Fibroblast of peridontal ligament (primary cell): ENCODE results near the gene GHRL.
A peak's percentile ranks its signal among the peaks of the same experiment; 100 is the strongest.
"Not testable (repeated sequence)": the region's sequence is repeated elsewhere in the genome, so short reads cannot be mapped to it uniquely, and the experiment has no call there.

Experiments used
- DNase-seq: peaks from one replicate; pipeline ENCODE4 v3.0.0-alpha.2; 2010; ENCODE audit errors: extremely low read depth

GHRL gene

DNA sequence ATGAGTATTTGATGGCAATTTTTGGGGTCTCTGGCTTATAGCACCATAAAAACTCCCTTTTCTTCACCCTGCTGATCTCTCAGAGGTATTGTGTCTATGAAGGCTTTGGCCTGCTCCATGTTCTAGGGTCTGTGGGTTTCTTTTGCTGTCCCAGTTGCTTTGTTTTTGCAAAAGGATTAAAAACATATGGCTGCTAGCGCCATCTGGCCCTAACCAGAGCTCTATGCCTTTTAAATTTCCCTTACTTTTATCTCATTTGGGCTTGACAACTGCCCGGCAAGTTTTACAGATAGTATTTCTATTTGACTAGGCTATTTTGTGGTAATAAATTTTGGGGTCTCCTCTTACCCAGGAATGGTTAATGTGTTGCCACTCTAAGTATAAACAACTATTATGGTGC lies 6.4 kb upstream of the GHRL start:
- DNase-seq = peak; percentile 65

DNA sequence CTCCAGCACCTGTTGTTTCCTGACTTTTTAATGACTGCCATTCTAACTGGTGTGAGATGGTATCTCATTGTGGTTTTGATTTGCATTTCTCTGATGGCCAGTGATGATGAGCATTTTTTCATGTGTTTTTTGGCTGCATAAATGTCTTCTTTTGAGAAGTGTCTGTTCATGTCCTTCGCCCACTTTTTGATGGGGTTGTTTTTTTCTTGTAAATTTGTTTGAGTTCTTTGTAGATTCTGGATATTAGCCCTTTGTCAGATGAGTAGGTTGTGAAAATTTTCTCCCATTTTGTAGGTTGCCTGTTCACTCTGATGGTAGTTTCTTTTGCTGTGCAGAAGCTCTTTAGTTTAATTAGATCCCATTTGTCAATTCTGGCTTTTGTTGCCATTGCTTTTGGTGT lies 5.3 kb upstream of the GHRL start:
- not testable (repeated sequence) for DNase-seq

DNA sequence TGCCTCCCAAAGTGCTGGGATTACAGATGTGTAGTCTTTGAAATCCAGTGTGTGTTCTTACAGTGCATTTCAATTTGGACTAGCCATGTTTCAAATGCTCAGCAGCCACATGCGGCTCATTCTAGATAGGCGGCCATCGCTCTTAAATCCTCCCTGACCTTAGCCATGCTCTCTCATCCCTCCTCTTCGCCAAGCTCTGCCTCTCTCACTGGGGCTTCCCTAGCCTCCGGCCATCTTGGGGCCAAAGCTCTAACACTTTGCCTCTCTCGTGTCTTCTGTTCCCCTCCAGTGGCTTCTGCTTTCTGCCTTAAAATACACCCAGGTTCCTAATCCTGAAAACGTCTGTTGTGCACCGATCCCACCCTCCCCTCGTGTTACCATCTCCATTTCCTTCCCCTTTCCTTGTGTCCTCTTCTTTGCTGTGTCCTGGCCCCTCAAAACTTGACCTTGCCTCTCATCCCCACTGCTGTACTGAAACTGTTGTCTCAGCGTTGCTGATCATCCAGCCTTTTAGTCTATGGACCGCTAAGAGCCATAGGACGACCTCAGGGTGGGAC lies 1.4 kb upstream of the GHRL start:
- DNase-seq = no peak

DNA sequence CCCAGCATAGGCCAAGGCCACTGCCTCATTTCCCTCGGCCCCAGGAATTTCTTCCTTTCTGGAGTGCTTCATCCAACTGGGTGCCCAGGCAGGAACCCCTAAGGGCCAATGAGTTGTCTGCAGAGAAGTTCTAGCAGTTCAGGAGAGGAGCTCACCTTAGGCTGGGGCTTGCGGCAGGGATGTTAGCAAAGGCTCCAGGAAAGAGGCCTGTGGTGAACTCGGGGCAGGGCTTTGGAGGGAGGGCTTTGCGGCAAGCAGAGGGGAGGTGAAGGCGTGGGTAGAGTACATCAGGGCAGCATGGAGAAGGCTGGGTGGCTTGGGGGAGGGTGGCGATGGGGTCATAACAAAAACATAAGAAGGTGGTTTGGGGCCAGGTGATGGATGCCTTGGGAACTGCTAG lies 1.1 kb downstream of the GHRL start:
- DNase-seq = no peak

DNA sequence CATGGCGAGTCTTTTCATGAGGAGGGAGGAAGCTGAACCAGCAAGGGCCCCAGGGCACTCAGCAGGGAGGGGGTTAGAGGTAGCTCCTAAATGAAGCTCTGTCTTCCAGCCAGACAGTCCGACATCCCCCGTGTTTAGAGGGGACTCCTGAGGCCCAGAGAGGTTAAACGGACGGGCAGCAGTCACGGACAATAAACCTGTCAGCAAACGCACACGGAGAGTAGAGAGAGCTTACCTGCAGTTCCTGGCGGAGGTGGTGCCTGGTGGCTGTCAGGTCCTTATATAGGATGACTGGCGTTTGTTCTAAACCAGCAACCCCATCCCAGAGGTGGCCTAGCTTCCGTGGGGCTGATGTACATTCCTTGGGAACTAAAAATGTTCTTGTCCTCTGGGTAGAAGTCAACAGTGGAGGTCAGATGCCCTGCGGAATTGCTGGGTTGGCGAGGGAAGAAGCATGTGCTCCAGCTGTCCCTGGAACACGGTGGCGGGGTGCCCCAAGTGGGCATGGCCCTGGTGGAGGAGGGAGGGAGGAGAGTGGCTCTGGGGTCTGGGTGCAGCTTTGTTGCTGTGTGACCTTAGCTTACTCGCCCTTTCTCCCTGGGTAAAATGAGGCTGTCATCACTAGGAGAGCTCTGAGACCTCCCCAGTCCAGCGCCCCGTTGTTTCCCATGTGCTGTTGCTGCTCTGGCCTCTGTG lies 2.1 kb downstream of the GHRL start:
- DNase-seq = no peak

- DNase-seq = no peak
These were observed 2.9 kb downstream of the GHRL start for GRCh38 chr3:10289787-10290355.

GRCh38 chr3:10289077-10289476 lies 3.7 kb downstream of the GHRL start:
- DNase-seq = no peak

- DNase-seq = no peak
These were observed 4.2 kb downstream of the GHRL start for GRCh38 chr3:10288575-10288960.

- DNase-seq = no peak
These were observed 4.7 kb downstream of the GHRL start for GRCh38 chr3:10287936-10288574.

DNA sequence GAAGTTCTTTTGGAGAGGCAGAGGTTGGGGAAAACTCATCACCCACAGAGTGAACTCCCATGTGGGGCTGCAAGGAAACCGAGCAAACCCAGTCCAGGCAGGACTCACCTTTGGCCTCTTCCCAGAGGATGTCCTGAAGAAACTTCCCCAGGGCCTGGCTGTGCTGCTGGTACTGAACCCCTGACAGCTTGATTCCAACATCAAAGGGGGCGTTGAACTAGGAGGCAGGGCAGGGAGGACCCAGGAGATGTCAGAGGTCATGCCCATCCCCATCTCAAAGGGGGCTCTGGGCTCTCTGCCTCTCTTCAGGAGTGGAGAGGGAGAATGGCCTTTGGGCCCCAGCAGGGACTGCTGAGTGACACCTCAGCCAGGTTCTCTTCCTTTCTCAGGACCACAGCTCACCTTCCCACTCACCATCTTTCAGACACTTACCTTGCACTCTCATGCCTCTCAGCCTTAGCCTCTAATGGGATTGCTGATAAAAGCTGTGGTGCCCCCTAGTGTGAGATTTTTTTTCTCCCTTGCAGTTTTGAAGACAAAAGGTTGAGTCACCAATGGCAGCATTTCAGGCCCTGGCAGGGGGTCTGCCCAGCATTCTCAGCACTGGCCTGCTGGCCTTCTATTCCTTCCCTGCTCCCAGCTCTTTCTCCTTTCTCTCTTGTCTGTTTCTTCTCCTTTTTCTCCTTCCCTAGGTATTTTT lies 6.0 kb downstream of the GHRL start:
- peak; percentile 51 for DNase-seq

DNA sequence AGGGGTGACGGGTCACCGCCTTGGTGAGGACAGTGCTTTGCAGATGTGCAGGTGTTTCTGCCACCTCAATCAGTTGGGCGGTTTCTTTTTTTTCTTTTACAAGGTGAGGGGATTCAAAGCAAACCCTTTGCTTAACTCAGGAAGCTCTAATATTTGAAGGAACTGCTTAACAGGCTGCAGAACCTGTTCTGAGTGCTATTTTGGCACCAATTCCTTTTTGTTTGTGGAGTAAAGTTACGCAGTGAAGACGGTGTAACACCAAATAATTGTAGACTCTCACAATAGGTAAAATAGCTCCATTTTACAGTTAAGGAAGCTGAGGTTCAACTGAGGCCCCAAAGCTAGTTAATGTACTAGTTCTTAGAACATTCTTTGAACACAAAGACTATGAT lies 6.6 kb downstream of the GHRL start:
- no peak for DNase-seq

DNA sequence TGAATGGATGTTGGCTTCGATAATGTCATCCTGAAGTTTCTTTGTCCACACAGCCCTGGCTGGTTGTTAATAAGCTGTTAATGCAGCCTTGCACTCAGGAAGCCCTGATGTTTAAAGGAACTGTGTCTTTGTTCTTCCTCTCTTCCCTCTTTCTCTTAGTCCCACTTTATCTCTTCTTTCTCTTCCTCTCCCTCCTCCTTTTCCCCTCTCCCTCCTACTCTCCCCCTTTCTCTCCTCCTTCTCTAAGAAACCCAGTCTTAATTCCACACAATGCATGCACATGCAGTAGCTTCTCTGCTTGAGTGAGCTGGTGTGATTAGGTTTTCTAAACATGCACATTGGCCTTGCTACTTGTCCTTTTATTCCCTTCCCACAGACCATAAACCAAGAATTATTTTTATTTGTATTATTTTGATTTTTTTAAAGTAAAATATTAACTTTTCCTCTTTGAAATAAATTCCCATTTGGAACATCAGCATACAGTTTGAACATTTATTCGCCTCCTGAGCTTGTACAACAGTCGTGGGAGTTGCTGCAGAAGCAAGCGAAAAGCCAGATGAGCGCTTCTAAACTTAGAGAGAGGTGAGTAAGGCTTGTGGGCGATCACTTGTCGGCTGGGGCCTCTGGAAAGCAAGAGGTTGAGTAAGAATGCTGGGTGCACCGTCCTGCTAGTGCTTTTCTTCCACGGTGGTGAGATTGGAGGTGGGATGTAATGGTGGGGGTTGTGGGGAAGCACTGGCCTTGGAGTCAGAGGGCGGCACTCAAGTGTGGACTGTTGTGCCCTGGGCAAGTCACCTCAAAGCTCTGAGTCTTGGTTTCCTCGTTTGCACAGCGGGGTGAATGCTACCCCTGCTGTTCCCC lies 7.2 kb downstream of the GHRL start:
- no peak for DNase-seq

DNA sequence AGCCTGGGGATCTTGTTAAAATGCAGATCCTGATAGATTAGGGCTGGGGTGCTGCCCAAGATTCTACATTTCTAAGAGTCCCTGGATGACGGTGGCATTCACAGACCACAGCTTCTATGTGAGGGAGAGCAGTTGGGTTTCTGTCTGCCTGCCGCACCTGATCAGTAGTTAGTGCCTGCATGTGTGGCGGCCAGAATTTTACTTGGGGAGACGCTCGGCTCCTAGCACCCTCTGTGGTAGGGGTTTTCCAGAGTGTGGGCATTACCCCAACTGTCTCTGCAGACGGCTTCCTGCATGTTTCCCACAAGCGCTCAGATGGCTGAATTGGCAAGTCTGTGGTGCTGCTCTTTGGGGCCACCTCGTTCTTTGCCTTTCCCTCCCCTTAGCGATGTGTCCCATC lies 8.3 kb downstream of the GHRL start:
- no peak for DNase-seq

GRCh38 chr3:10283638-10284037 lies 9.1 kb downstream of the GHRL start:
- no peak for DNase-seq

DNA sequence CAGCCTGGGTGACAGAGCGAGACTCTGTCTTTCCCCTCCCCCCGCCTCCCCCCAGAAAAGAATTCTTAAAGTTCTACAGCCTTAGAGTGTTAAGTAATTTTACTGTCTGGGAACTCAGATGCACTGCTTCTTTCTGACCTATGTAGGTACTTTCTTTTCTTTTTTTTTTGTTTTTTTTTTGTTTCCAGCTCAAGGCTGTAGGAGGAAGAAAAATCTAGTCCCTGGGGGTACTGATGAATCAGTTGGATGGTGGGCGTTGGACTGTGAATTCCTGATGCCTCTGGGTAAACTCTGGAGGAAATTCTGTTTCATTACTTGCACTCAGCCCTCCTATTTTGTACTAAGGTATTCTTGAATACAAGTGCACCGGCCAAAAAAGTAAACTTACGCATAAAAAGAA lies 10.8 kb downstream of the GHRL start:
- peak; percentile 56 for DNase-seq

GRCh38 chr3:10280571-10280970 lies 12.2 kb downstream of the GHRL start:
- no peak for DNase-seq

DNA sequence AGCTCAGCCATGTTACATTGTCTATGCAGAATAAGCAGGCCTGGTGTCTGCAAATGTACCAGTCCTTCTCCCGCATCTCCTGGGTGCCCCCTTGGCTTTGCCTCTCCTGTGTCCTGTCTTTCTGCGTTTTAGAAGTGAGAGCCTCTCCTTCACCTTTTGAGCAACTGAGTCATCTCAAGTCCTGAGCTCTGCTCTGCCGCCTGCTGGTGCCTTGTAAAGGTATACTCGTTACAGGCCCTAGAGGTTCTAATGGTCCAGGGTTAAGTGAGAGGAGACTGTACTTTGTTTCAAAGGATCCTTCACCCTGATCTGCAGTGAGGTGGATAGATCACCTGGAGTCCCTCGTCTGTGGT lies 12.6 kb downstream of the GHRL start:
- DNase-seq = no peak

DNA sequence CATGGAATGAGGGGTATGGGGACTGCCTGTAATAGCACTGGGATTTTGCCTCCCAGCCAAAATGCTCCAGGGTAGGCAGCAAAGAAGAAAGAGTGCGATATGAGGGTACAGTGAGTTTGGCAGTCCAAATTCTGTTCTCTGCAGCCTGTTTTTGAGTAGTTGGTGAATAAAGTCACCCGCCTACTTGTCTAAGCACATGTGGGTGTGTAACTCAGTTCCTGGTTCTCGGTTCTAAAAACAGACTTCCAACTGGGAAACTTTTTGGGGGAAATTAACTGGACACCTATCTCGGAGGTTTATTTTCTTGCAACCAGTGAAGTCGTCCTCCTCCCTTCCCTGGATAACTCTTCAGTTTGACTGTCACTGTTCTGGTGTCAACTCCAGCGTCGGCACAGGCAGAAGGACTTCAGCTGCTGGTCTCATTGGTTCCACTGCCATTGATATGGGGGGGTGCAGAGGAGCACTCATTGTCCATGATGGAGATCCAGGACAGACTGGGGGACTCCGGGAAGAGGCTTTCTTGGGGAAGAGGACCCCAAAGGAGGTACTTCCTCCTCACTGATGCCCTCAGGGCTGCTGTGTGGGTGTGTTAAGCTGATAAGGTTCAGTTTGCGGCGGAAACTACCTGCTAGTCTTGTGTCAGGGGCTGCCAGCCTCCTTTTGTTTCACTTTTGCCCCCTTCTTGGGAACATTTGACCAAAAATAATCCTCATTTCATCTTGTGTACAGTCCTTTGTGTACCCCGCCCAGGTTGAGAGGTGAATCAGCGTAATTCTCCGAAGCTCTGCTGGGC lies 13.2 kb downstream of the GHRL start:
- DNase-seq = no peak

DNA sequence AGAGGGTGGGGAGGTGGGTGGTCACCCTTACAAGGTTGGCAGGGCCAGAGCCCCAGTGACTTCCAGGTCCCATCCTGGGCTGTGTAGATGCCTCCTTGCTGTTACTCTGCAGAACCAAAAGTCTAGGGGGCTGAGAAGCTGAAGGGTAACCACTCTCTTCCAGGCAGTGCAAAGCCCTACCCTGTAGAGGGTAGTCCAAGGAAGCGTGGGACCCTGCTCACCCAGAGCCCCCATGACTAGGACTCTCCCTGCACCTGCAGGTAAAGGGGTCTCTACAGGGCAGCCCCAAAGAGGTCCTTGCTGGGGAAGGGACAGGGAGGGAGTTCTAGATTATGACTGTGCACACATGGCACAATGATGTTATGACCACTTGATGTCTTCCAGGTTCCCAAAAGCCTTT lies 14.2 kb downstream of the GHRL start:
- no peak for DNase-seq

DNA sequence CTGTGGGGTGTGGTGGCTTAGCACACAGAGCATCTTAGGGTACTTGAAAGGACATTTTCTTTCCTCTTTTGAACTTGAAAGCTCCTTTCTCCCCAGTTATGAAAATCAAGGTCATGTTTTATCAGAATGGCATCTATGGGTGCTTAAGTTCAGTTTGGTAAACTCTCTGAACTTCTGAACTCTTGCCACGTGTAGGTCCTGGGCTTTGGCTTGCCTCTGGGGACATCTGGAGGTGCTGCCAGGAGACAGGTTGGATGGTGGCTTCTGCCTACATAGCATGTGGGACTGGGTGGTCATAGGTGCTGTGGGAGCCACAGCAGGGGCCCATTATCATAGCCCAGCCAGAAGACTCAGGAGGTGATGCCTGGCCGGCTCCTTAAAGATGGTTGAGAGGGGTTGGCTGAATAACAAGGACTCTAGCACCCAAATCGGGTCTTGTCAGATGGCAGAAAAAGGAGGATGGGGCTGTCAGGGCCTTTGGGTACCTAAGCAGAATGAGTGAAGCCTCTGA lies 15.6 kb downstream of the GHRL start:
- no peak for DNase-seq

DNA sequence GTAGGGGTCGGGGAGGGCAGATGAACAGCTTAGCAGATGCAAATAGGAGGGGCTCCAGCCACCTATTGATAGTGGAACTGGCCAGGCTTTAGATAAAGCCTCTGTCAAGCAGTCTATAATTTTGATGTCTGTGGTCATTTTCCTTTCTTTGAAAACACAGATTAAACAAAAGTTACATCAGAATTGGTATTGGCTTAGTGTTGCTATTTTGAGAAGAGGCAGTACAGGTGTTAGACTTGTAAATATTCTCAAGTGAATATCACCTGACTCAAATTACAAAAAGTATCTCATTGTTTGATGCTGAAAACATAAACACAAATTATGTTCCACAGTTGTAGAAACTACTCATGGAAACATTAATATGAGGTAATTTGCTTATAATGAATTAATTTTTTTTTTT lies 18.1 kb downstream of the GHRL start:
- no peak for DNase-seq
